CD1c-positive myeloid dendritic cell (primary cell): ENCODE measurements around the gene NEU3.
A peak's percentile ranks its signal among the peaks of the same experiment; 100 is the strongest.
"Not testable (repeated sequence)": the region's sequence is repeated elsewhere in the genome, so short reads cannot be mapped to it uniquely, and the experiment has no call there.

Source experiments
- DNase-seq: peaks from one replicate; pipeline ENCODE4 v3.0.0-alpha.2; 2016; ENCODE audit errors: extremely low spot score

Gene NEU3

GRCh38 chr11:74984730-74985129, 4.0 kb upstream of the NEU3 start:
- DNase-seq, result no peak

GRCh38 chr11:74989260-74989638, 516 bp downstream of the NEU3 start:
- DNase-seq, result peak; percentile 43

DNA sequence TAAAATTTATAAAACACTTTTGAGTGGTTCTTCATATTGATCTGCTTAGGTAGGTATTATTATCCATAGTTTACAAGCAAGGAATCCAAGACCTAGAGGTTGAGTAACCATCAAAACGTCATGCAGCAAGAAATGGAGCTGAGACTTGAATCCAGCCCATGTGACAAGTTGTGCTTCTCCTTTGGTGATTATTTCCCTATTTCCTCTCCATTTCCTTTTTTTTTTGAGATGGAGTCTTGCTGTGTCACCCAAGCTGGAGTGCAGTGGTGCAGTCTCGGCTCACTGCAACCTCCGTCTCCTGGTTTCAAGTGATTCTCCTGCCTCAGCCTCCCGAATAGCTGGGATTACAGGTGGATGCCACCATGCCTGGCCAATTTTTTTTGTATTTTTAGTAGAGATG, 1.4 kb downstream of the NEU3 start:
- DNase-seq, result peak; percentile 78

GRCh38 chr11:74990941-74991340, 2.2 kb downstream of the NEU3 start:
- DNase-seq, result no peak

- DNase-seq, result no peak
These were observed 4.1 kb downstream of the NEU3 start for GRCh38 chr11:74992852-74993251.

DNA sequence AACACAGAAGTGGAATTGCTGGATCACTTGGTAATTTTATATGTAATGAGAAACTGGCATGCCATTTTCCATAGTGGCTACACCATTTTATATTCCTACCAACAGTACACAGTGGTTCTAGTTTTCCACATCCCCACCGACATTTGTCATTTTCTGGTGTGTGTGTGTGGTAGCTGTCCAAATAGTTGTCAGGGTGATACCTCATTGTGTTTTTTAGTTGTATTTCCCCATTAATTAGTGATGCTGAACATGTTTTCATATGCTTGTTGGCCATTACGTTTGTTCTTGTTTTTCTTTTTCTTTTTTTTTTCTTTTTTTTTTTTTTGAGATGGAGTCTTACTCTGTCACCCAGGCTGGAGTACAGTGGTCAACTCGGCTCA, 12.2 kb downstream of the NEU3 start:
- no peak for DNase-seq

- no peak for DNase-seq
These were observed 13.0 kb downstream of the NEU3 start for GRCh38 chr11:75001686-75002085.

GRCh38 chr11:75002516-75002915, 13.8 kb downstream of the NEU3 start:
- DNase-seq, result peak; percentile 5

DNA sequence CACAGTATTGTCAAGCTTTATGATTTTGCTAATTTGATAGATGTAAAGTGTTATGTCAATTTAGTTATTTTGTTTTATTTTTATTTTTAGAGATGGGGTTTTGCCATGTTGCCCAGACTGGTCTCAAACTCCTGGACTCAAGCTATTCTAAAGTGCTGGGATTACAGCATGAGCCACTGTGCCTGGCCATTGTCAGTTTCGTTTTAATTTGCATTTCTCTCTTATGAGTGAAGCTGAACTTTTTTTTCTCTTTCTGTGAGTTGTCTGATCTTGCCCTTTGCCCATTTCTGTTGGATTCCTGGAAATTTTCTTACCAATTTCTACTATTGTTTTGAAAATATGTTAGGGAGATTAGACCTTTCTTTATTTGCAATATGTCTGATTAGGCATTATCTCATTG, 15.5 kb downstream of the NEU3 start:
- DNase-seq, result no peak

- DNase-seq, result no peak
These were observed 22.6 kb downstream of the NEU3 start for GRCh38 chr11:75011357-75011756.

- DNase-seq, result no peak
These were observed 23.1 kb downstream of the NEU3 start for GRCh38 chr11:75011872-75012271.

DNA sequence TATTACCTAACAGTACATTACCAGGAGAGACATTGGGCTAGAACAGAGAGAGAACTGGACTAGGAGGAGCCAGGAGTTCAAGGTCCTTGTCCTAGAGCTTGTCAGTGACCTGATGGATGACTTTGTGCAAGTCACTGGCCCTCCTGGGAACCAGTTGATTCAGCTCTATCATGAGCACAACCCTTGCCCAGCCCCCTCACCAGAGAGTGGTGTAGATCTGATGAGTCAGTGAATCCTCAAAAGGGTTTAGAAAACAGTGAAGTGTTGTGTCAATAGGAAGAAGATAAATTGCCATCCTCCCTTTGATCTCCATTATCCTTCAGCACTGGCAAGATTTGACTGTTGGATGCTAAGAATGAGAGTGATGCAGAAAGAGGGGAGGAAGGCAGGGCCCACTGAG, 24.3 kb downstream of the NEU3 start:
- DNase-seq, result no peak

DNA sequence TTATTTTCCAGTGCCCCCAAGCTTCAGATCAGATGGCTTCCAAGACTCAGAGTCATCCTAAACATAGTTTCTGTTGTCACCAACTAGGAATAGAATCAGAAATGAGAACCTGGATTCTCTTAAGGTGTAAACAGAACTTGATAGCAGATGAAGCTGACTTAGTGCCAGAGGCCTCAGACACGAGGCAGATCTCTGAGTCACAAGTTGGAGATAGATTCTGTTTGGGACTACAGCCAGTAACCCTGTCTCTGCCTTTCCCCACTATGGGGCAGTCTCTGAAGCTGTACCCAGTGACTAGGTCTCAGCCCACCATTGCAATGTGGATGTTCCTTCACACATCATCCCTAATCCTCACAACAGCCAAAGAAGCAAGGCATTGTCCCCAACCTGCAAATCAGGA, 25.4 kb downstream of the NEU3 start:
- DNase-seq, result no peak

DNA sequence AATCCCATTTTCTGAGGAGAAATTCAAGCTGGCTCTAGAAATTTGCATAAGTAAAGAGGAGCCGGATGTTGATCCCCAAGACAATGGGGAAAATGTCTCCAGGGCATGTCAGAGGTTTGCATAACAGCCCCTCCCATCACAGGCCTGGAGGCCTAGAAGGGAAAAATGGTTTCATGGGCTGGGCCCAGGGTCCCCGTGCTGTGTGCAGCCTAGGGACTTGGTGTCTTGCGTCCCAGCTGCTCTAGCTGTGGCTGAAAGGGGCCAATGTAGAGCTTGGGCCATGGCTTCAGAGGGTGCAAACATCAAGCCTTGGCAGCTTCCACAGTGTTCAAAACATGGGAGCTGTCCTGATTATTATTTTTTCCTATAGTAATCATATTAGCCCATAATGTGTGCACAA, 30.5 kb downstream of the NEU3 start:
- DNase-seq, result not testable (repeated sequence)

DNA sequence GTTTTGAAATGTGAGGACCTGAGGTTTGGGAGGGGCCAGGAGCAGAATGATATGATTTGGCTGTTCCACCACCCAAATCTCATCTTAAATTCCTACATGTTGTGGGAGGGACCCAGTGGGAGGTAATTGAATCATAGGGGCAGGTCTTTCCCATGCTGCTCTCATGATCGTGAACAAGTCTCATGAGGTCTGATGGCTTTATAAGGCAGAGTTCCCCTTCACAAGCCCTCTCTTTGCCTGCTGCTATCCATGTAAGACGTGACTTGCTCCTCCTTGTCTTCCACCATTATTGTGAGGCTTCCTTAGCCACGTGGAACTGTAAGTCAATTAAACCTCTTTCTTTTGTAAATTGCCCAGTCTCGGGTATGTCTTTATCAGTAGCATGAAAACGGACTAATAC, 31.6 kb downstream of the NEU3 start:
- DNase-seq, result not testable (repeated sequence)

DNA sequence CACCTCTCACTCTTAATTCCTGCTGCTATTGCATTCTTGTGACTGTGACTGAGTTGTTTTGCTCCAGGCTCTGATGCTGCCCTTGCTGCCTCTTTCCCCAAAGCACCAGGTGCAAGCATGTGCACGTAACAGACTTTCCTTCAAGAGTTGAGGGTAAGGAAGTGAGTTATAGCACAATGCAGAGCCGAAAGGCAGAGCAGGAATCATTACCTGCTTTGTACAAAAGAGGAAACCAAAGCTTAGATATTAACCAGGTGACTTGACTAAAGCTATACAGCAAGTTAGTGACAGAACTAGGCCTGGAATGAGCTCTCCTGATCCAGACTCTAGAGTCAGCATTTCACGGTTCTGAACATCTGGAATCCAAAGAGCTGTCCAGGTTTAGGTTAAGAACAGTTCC, 33.6 kb downstream of the NEU3 start:
- DNase-seq, result no peak

GRCh38 chr11:75022759-75023396, 34.1 kb downstream of the NEU3 start:
- peak; percentile 82 for DNase-seq

GRCh38 chr11:75023446-75024067, 34.8 kb downstream of the NEU3 start:
- no peak for DNase-seq

- DNase-seq, result no peak
These were observed 35.3 kb downstream of the NEU3 start for GRCh38 chr11:75024068-75024449.

- DNase-seq, result no peak
These were observed 36.1 kb downstream of the NEU3 start for GRCh38 chr11:75024764-75025211.

DNA sequence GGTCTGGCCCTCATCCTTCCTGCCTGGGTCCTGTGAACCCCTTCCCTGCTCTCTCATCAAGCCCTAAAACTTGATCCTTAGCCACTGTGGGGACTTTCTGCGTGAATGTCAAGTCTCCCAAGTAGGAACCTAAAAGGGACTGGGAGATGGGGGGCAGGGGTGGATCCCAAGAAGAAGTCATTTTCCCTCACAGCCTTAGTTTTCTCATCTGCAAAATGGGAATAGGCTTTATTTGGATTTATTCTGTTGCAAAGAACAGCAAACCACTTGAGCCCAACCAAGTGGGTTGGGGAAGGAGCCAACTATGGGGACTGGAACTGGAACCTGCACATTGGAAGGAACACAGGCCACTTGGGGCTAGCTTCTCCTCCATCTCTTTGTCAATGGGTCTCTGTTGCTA, 36.8 kb downstream of the NEU3 start:
- DNase-seq, result no peak

- no peak for DNase-seq
These were observed 39.6 kb downstream of the NEU3 start for GRCh38 chr11:75028321-75028720.

GRCh38 chr11:75028724-75029123, 40.0 kb downstream of the NEU3 start:
- no peak for DNase-seq
